ENCODE measurements around the gene SLC22A15.

The SLC22A15 gene

DNA sequence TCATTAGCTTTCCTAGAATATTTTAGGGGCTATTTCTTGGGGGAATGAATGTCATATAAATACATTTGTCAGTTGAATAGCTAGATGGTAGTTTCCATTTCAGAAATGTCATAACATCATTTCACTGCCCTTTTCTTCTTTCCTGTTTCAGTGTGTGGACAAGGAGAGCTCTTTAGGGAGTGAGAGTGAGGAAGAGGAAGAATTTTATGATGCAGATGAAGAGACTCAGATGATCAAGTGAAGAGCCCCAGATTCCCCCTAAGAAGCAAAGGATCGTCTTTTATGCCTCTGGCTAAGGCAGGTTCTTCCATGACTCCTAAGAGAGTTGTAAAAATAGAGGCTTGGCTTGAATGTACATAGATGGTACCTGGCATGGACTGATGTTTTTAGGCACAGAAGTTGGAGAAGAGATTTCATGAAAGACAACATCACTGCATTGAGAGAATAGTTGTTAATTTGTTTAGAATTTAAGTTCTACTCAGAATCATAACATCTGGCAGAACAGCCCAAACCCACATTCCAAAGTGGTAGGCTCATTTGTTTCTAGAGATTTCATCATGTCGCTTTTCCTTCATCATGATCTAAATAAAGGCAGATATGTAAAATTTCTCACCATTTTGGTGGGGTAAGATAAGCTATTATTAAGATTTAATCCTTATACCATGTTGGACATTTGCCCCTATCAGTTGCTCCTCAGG, 90.7 kb downstream of the SLC22A15 start:
- H3K4me3 ChIP-seq (ENCODE audit: low read depth in 1 of 5, low read length in 5 of 5) = no peak overlapping the region
- peak overlapping the region; percentile 3 for H3K27ac ChIP-seq (ENCODE audit: low read depth, low read length)
- peaks cover 0 to 5% (median 0%) of the 10 kb centered on the region in 5 donors for H3K36me3 ChIP-seq (ENCODE audit: control insufficient read depth in 5 of 5, insufficient read depth in 5 of 5, low read length in 5 of 5)
- no peaks in the 10 kb centered on the region for H3K9me3 ChIP-seq (ENCODE audit: control insufficient read depth in 5 of 5, low read length in 5 of 5)
- H3K27me3 ChIP-seq (ENCODE audit: control insufficient read depth in 5 of 5, insufficient read depth in 4 of 5, low read length in 5 of 5) = no peaks in the 10 kb centered on the region
- peaks cover 0 to 10% (median 7%) of the 10 kb centered on the region in 5 donors for H3K4me1 ChIP-seq (ENCODE audit: control insufficient read depth in 5 of 5, insufficient read depth in 5 of 5, low read length in 5 of 5)
- H3K9ac ChIP-seq (ENCODE audit: low read length in 5 of 5) = no peak overlapping the region

GRCh38 chr1:116067566-116067890, 91.2 kb downstream of the SLC22A15 start:
- Histone ChIP-seq H3K9me3 (ENCODE audit: control insufficient read depth in 5 of 5, low read length in 5 of 5) (no peaks in the 10 kb centered on the region), H3K4me1 (ENCODE audit: control insufficient read depth in 5 of 5, insufficient read depth in 5 of 5, low read length in 5 of 5) (peaks cover 0 to 10% (median 7%) of the 10 kb centered on the region in 5 donors), H3K36me3 (ENCODE audit: control insufficient read depth in 5 of 5, insufficient read depth in 5 of 5, low read length in 5 of 5) (peaks cover 0 to 4% (median 0%) of the 10 kb centered on the region in 5 donors), H3K27ac (ENCODE audit: low read depth, low read length) (peak overlapping the region; percentile 3), H3K9ac (ENCODE audit: low read length in 5 of 5) (no peak overlapping the region), H3K4me3 (ENCODE audit: low read depth in 1 of 5, low read length in 5 of 5) (no peak overlapping the region), H3K27me3 (ENCODE audit: control insufficient read depth in 5 of 5, insufficient read depth in 4 of 5, low read length in 5 of 5) (no peaks in the 10 kb centered on the region)

DNA sequence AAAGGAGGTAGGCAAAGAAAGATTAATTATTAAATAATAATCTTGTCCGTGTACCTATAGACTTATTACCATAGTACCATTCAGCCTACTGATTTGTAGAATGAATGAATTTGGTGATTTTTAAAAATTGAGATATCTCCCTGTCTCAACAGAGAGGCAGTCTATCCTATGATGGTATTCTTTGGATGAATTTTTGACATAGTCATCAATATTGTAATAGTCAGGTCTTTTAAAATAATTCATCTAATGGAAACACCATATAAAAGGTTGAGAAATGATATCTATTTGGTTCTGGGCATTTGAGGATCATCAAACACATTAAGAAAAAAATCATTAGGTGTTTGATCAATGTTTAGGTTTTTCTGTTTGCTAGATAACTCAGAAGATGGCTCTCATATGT, 99.3 kb downstream of the SLC22A15 start:
- Histone ChIP-seq H3K27me3 (ENCODE audit: control insufficient read depth in 5 of 5, insufficient read depth in 4 of 5, low read length in 5 of 5) (no peaks in the 10 kb centered on the region), H3K4me1 (ENCODE audit: control insufficient read depth in 5 of 5, insufficient read depth in 5 of 5, low read length in 5 of 5) (no peaks in the 10 kb centered on the region), H3K27ac (ENCODE audit: low read depth, low read length) (no peak overlapping the region), H3K9ac (ENCODE audit: low read length in 5 of 5) (no peak overlapping the region), H3K36me3 (ENCODE audit: control insufficient read depth in 5 of 5, insufficient read depth in 5 of 5, low read length in 5 of 5) (no peaks in the 10 kb centered on the region), H3K4me3 (ENCODE audit: low read depth in 1 of 5, low read length in 5 of 5) (no peak overlapping the region), H3K9me3 (ENCODE audit: control insufficient read depth in 5 of 5, low read length in 5 of 5) (no peaks in the 10 kb centered on the region)

DNA sequence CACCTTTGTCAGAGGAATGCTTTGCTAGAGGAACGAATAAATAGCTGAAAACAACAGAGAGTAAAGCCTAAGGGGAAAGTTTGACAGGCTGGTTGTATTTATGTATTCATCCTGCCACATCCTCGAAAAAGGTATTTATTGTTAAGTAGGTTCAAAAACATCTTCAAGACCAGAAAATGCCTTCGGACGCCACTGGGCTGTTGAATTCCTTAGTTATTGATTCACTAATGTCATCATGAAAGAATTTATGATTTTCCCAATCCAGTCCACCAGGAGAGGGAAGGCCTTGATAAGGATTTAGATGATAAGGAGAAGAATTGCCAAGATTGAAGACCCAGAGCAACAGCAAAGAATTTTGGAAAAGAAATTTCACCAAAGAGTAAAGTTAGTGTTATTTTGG, 99.7 kb downstream of the SLC22A15 start:
- Histone ChIP-seq H3K27ac (ENCODE audit: low read depth, low read length) (no peak overlapping the region), H3K27me3 (ENCODE audit: control insufficient read depth in 5 of 5, insufficient read depth in 4 of 5, low read length in 5 of 5) (no peaks in the 10 kb centered on the region), H3K4me3 (ENCODE audit: low read depth in 1 of 5, low read length in 5 of 5) (no peak overlapping the region), H3K9me3 (ENCODE audit: control insufficient read depth in 5 of 5, low read length in 5 of 5) (no peaks in the 10 kb centered on the region), H3K36me3 (ENCODE audit: control insufficient read depth in 5 of 5, insufficient read depth in 5 of 5, low read length in 5 of 5) (no peaks in the 10 kb centered on the region), H3K9ac (ENCODE audit: low read length in 5 of 5) (no peak overlapping the region), H3K4me1 (ENCODE audit: control insufficient read depth in 5 of 5, insufficient read depth in 5 of 5, low read length in 5 of 5) (no peaks in the 10 kb centered on the region)

DNA sequence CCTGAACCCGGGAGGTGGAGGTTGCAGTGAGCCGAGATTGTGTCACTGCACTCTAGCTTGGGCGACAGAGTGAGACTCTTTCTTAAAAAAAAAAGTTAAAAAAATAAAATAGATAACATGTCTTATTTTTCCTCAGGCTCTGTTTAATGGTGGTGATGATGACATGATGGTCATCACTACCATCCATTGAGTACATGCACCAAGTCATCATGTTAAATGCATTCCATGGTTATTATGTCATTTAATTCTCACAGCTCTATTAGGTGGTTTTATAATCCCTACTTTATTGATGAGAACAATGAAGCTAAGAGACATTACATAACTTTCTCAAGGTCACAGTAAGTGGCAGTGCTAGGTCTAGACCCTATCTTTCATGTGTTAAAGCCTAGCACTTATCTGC, 100.5 kb downstream of the SLC22A15 start:
- Histone ChIP-seq H3K4me3 (ENCODE audit: low read depth in 1 of 5, low read length in 5 of 5) (no peak overlapping the region), H3K36me3 (ENCODE audit: control insufficient read depth in 5 of 5, insufficient read depth in 5 of 5, low read length in 5 of 5) (no peaks in the 10 kb centered on the region), H3K27ac (ENCODE audit: low read depth, low read length) (no peak overlapping the region), H3K27me3 (ENCODE audit: control insufficient read depth in 5 of 5, insufficient read depth in 4 of 5, low read length in 5 of 5) (no peaks in the 10 kb centered on the region), H3K9ac (ENCODE audit: low read length in 5 of 5) (no peak overlapping the region), H3K9me3 (ENCODE audit: control insufficient read depth in 5 of 5, low read length in 5 of 5) (no peaks in the 10 kb centered on the region), H3K4me1 (ENCODE audit: control insufficient read depth in 5 of 5, insufficient read depth in 5 of 5, low read length in 5 of 5) (no peaks in the 10 kb centered on the region)

DNA sequence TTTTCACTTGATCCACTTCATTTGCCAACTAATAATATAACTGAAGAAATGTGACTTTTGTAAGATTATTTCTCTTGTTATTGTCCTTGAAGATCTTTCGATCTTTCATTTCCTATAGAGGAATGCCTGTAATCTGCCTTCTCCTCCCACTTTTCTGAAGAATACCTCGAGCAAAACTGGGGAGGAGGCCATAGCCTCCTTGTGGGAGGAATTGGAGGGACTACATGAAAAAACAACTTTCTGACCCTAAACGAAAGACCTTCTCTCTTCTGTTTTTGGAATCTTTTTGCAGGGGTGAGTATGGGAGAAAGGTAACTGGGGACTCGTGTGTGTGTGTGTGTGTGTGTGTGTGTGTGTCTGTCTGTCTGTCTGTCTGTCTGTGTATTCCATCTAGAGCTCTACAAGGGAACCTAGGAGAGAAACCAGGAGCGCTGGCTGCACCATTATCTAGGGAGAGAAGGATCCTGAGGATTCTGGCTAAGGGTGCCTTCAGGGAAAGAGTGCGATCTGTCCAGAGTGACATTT, 102.4 kb downstream of the SLC22A15 start:
- H3K4me3 ChIP-seq (ENCODE audit: low read depth in 1 of 5, low read length in 5 of 5) = no peak overlapping the region
- H3K4me1 ChIP-seq (ENCODE audit: control insufficient read depth in 5 of 5, insufficient read depth in 5 of 5, low read length in 5 of 5) = no peaks in the 10 kb centered on the region
- no peaks in the 10 kb centered on the region for H3K36me3 ChIP-seq (ENCODE audit: control insufficient read depth in 5 of 5, insufficient read depth in 5 of 5, low read length in 5 of 5)
- H3K9ac ChIP-seq (ENCODE audit: low read length in 5 of 5) = no peak overlapping the region
- H3K9me3 ChIP-seq (ENCODE audit: control insufficient read depth in 5 of 5, low read length in 5 of 5) = no peaks in the 10 kb centered on the region
- H3K27me3 ChIP-seq (ENCODE audit: control insufficient read depth in 5 of 5, insufficient read depth in 4 of 5, low read length in 5 of 5) = no peaks in the 10 kb centered on the region
- H3K27ac ChIP-seq (ENCODE audit: low read depth, low read length) = no peak overlapping the region

- Histone ChIP-seq H3K36me3 (ENCODE audit: control insufficient read depth in 5 of 5, insufficient read depth in 5 of 5, low read length in 5 of 5) (no peaks in the 10 kb centered on the region), H3K9me3 (ENCODE audit: control insufficient read depth in 5 of 5, low read length in 5 of 5) (peaks cover 9 to 18% (median 15%) of the 10 kb centered on the region in 5 donors), H3K27ac (ENCODE audit: low read depth, low read length) (no peak overlapping the region), H3K4me3 (ENCODE audit: low read depth in 1 of 5, low read length in 5 of 5) (no peak overlapping the region), H3K9ac (ENCODE audit: low read length in 5 of 5) (no peak overlapping the region), H3K27me3 (ENCODE audit: control insufficient read depth in 5 of 5, insufficient read depth in 4 of 5, low read length in 5 of 5) (no peaks in the 10 kb centered on the region), H3K4me1 (ENCODE audit: control insufficient read depth in 5 of 5, insufficient read depth in 5 of 5, low read length in 5 of 5) (no peaks in the 10 kb centered on the region)
Measured at GRCh38 chr1:116087628-116088027, 111.3 kb downstream of the SLC22A15 start.

GRCh38 chr1:116089870-116090269, 113.6 kb downstream of the SLC22A15 start:
- Histone ChIP-seq H3K9me3 (ENCODE audit: control insufficient read depth in 5 of 5, low read length in 5 of 5) (peaks cover 9 to 18% (median 16%) of the 10 kb centered on the region in 5 donors), H3K27ac (ENCODE audit: low read depth, low read length) (no peak overlapping the region), H3K9ac (ENCODE audit: low read length in 5 of 5) (no peak overlapping the region), H3K27me3 (ENCODE audit: control insufficient read depth in 5 of 5, insufficient read depth in 4 of 5, low read length in 5 of 5) (no peaks in the 10 kb centered on the region), H3K36me3 (ENCODE audit: control insufficient read depth in 5 of 5, insufficient read depth in 5 of 5, low read length in 5 of 5) (no peaks in the 10 kb centered on the region), H3K4me1 (ENCODE audit: control insufficient read depth in 5 of 5, insufficient read depth in 5 of 5, low read length in 5 of 5) (no peaks in the 10 kb centered on the region), H3K4me3 (ENCODE audit: low read depth in 1 of 5, low read length in 5 of 5) (no peak overlapping the region)

- Histone ChIP-seq H3K4me1 (ENCODE audit: control insufficient read depth in 5 of 5, insufficient read depth in 5 of 5, low read length in 5 of 5) (no peaks in the 10 kb centered on the region), H3K27me3 (ENCODE audit: control insufficient read depth in 5 of 5, insufficient read depth in 4 of 5, low read length in 5 of 5) (no peaks in the 10 kb centered on the region), H3K9ac (ENCODE audit: low read length in 5 of 5) (no peak overlapping the region), H3K27ac (ENCODE audit: low read depth, low read length) (no peak overlapping the region), H3K9me3 (ENCODE audit: control insufficient read depth in 5 of 5, low read length in 5 of 5) (peaks cover 9 to 25% (median 18%) of the 10 kb centered on the region in 5 donors), H3K4me3 (ENCODE audit: low read depth in 1 of 5, low read length in 5 of 5) (no peak overlapping the region), H3K36me3 (ENCODE audit: control insufficient read depth in 5 of 5, insufficient read depth in 5 of 5, low read length in 5 of 5) (no peaks in the 10 kb centered on the region)
Measured at GRCh38 chr1:116091083-116091482, 114.8 kb downstream of the SLC22A15 start.

GRCh38 chr1:116092752-116093489, 116.6 kb downstream of the SLC22A15 start:
- H3K4me3 ChIP-seq (ENCODE audit: low read depth in 1 of 5, low read length in 5 of 5) = no peak overlapping the region
- H3K27ac ChIP-seq (ENCODE audit: low read depth, low read length) = no peak overlapping the region
- no peak overlapping the region for H3K9ac ChIP-seq (ENCODE audit: low read length in 5 of 5)
- no peaks in the 10 kb centered on the region for H3K4me1 ChIP-seq (ENCODE audit: control insufficient read depth in 5 of 5, insufficient read depth in 5 of 5, low read length in 5 of 5)
- peaks cover 9 to 27% (median 18%) of the 10 kb centered on the region in 5 donors for H3K9me3 ChIP-seq (ENCODE audit: control insufficient read depth in 5 of 5, low read length in 5 of 5)
- H3K36me3 ChIP-seq (ENCODE audit: control insufficient read depth in 5 of 5, insufficient read depth in 5 of 5, low read length in 5 of 5) = no peaks in the 10 kb centered on the region
- H3K27me3 ChIP-seq (ENCODE audit: control insufficient read depth in 5 of 5, insufficient read depth in 4 of 5, low read length in 5 of 5) = no peaks in the 10 kb centered on the region

All from subcutaneous abdominal adipose tissue (tissue), 5 donors.